T-helper 2 cell (primary cell): ENCODE results near the gene HGF.

ENCODE experiments used
- DNase-seq, 5 experiments: peaks; one replicate each; pipeline versions ENCODE4 v3.0.0 to v3.0.0-alpha.2; 2012 to 2022

HGF gene

GRCh38 chr7:81680120-81680519 lies 89.7 kb downstream of the HGF start:
- no peak for DNase-seq

DNA sequence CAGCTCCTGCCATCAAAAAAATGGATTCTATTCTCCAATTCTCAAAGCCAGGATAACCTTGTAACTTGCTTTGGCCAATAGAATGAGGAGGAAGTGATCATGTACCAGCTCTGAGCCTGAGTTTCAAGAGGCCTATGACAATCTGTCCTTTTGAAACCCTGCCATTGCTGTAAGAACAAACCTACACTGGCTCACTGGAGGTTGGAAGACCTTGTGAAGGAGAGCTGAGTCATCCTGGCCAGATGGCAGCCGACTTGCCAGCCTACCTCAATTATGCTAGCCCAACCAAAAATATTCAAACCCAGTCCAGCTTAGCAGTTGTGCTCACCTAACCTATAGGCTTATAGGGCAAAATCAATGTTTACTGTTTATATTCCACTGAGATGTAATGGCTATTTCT lies 93.0 kb downstream of the HGF start:
- no peak for DNase-seq

DNA sequence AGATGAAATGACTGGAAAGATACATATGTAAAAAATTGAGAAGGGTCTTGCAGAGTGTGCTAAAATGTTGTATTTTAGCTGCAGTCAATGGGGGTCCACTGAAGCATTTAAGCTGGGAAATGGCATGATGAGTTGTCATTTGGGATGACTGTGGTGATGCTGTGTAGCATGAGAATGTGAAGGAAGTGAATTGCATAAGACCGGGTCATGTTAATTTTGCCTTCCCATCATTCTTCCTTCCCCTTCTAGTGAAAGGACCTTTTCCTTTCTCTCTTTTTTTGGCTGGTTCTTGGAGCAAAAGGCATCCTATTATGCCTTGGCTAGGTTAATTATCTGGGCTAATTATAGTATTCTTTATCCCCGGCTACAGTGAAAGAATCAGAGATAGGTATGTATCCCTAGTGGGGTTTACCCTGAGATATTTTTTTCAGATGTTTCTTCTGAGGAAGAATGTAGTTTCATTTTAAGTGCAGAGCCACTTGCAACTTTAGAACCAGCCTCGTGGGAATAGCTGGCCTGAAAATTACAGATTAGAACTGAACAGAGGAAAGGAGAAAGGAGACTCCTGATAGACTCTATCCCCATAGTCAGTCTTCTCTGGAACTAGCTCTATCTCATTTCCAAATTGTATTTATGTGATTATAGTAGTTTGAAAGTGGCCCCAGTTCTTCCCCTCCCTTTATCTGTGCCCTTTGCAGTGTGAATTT lies 93.6 kb downstream of the HGF start:
- DNase-seq, result no peak

DNA sequence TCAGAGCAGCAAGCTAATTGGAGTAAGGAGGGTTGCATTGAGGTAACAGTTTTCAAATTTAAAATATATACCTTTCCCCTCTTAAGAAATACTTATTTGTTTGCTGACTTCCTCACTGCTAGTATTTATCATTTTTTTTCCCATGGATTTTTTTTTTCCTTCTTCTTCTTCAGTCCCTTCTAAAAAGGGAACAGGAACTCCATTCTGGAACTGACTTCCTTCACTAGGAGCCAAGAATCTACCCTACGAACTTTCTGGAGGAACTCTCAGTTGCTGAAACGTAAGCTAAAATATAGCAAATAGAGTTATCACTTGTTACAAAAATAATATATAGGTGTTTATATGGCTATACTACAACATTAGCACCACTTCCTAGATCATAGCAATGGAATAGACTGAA lies 95.4 kb downstream of the HGF start:
- DNase-seq, result no peak

- DNase-seq, result no peak
Measured at GRCh38 chr7:81672872-81673271, 97.0 kb downstream of the HGF start.

DNA sequence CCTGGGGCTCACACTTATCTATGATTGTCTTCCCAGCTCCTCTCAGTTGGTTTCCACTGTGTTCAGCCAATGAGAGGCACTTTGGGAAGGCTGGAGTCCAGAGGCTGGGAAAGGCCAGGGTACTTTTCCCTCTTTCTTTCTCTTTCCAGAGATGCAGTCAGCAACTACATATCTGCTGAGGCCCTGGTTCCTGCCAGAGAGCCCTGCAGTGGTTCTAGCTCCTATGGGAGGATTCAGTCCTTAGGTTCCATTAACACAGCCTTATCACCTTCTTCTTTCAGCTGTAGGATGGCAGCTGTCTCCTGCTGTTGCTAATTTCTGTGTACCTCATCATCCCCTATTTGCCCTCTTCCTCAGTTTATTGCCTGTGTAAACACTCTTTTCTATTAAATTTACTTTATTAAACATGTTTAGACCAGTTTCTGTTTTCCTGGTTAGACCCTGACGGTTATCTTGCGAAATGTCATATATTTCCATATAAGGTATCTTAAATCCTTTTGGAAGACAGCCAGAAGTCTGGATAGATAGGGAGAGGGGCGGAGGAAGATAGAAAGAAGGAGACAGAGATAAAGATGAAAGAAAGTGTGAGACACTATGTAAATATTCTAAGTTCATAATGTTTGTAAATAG lies 100.3 kb downstream of the HGF start:
- DNase-seq, result no peak

GRCh38 chr7:81666209-81666608 lies 103.6 kb downstream of the HGF start:
- DNase-seq, result no peak

DNA sequence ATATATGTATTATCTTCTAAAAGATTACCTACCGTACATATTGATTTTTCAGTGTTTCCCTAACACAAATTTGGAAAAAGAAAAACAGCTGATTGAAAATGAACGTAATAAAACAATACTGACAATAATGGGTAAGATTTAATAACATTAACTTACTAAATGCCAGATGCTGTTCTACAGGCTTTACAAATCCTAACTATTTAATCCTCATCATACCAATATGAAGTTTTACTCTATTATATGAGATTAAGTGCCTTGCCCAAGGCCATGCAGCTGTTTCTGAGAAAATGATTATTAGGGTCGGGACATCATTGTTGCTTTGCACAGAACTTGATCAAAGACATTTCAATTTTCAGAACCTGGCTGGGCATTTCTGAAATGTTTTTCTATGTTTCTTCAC lies 104.6 kb downstream of the HGF start:
- DNase-seq, result no peak

DNA sequence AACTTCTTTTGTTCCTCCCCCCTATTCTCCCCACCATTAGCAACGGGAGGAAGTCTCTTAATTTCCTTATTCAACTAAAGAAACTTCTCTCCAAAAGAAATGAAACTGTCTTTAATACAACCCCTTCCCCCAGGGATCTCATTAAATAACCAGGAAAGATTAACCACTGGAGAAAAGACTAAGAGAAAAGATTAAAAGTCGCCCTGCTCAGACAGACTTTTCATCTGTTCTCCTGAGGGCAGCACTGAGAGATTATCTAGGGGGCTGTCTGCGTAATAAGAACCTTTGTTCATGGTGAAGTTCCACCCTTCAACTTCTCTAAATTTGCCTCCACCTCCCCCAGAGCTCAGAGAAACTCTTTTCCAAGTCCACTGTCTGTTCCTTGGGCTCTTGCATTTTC lies 105.5 kb downstream of the HGF start:
- no peak for DNase-seq

GRCh38 chr7:81662531-81662930 lies 107.3 kb downstream of the HGF start:
- no peak for DNase-seq

DNA sequence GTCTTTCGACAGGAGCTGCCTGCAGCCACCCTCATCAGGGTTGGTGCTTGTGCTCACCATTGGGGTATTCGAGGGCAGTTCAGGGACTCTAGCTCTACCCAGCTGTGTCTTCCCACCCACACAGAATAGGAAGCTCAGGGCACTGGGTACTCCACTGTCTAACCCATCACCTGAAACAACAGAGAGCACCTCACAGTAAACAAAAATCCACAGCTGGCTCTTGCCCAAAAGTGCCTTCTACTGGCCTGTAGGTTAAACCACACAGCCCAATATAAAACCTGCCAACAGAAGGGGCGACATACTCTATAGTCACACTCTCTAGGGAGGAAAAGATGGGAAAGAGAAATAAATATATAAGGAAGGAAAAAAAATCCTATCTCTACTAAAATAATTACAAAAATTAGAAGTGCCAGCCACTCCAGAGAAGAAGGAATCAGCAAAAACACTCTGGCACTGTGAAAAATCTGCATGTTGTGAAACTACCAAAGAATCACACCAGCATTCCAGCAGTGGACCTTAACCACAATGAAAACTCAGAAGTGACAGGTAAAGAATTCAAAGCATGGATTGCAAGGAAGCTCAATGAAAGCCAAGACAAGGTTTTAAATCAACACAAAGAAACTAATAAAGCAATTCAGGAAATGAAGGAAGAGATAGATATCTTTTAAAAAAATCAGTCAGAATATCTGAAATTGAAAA lies 110.0 kb downstream of the HGF start:
- DNase-seq, result no peak

- DNase-seq, result no peak
Measured at GRCh38 chr7:81657551-81657950, 112.3 kb downstream of the HGF start.

DNA sequence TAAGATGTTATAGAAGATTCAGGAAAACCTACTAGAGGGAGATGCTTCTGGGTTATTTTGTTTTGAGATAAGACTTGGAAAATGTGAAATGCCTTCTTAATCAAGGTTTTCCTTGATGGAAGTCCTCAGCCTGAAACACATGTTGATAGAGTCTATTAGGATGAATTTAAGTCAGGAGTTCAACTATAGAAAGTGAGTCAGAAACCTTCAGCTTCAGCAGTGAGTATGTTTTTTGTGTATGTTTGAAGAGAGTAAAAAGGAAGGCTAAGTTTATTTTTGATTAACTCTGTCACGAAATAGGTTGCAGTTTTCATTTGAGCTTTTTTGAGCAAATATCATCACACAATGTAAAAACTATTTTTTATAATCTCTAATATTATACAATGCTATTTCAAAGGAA lies 114.6 kb downstream of the HGF start:
- no peak for DNase-seq

GRCh38 chr7:81652225-81652624 lies 117.6 kb downstream of the HGF start:
- DNase-seq, result no peak
